ENCODE data around the gene MINDY4. TPM values are rescaled to one million over a fixed set of nuclear protein-coding genes. Genes with fewer than 3 reads are reported as not detected.
A peak's percentile ranks its signal among the peaks of the same experiment; 100 is the strongest.

MINDY4 gene
- total RNA-seq, 2 donors from 2014 or later = 5.4 to 8.8 TPM

DNA sequence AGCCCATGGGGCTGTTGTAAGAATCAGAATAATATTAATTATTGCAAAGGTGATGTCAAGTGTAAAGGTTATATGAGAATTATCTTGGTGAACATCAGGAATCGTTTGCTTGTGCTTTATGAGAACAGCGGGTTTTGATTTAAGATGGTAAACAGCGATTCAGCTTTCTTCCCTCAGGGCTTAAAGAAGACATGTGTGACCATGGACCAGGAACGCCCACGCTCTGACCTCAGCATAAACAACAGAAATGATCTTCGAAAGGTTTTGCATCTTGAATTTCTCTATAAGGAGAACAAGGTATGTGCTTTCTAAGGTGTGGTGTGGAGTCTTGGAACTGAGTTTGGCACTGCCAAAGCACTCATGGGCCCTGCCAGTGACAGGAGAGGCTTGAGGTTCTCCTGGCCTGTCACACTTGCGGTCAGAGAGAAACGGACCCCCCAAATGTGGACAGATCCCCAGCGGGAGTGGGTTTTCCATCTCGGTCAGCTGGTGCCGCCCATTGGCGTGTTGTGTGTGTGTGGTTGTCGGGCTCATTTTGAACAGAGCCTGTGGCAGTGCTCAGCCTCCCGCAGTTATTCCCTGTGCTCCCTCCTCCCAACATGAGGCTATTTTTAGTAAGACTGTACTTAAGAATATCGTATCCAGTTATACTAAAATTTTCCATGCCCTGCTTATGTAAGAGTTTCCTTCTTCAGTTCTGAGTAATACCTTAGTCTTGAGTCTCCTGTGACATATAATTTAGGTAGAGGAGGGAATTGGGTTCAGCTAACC, 7.2 kb downstream of the MINDY4 start:
- peaks cover 15% of the 10 kb centered on the region for H3K36me3 ChIP-seq

DNA sequence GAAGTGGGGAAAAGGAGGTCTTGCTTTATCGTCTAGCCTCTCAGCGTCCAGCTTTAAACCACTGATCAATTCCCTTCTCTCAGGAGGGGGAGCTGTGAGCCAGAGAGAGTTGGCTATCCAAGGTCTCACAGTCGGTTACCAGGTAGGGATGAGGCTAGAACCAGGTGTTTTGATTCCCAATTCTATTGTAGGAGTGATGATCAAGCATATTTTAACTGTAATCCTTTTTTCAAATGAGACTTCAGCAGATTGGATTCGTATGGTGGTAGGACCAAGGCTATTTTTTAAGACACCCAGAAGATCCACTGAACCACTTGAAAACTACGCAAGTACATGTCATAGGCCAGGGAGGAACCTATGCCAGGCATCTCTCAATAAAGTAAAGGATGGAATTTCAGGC, 8.4 kb downstream of the MINDY4 start:
- no peaks in the 10 kb centered on the region for H3K27me3 ChIP-seq
- H3K4me3 ChIP-seq = no peak overlapping the region
- peaks cover 0 to 31% of the 10 kb centered on the region in 2 donors for H3K4me1 ChIP-seq
- DNase-seq (ENCODE audit: low spot score) = no peak
- no peak overlapping the region for H3K27ac ChIP-seq
- peaks cover 21% of the 10 kb centered on the region for H3K36me3 ChIP-seq
- no peaks in the 10 kb centered on the region for H3K9me3 ChIP-seq
- TF ChIP-seq, protein P1, sequence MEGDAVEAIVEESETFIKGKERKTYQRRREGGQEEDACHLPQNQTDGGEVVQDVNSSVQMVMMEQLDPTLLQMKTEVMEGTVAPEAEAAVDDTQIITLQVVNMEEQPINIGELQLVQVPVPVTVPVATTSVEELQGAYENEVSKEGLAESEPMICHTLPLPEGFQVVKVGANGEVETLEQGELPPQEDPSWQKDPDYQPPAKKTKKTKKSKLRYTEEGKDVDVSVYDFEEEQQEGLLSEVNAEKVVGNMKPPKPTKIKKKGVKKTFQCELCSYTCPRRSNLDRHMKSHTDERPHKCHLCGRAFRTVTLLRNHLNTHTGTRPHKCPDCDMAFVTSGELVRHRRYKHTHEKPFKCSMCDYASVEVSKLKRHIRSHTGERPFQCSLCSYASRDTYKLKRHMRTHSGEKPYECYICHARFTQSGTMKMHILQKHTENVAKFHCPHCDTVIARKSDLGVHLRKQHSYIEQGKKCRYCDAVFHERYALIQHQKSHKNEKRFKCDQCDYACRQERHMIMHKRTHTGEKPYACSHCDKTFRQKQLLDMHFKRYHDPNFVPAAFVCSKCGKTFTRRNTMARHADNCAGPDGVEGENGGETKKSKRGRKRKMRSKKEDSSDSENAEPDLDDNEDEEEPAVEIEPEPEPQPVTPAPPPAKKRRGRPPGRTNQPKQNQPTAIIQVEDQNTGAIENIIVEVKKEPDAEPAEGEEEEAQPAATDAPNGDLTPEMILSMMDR (IDR thresholded peaks at IDR 0.05) = no peak

More for the DNA sequence above, 7.2 kb downstream of the MINDY4 start:
- Histone ChIP-seq H3K27me3 (no peaks in the 10 kb centered on the region), H3K4me1 (peaks cover 0 to 31% of the 10 kb centered on the region in 2 donors), H3K9me3 (no peaks in the 10 kb centered on the region), H3K27ac (peak overlapping the region; percentile 44 to 50), H3K4me3 (no peak overlapping the region)
- no peak for DNase-seq (ENCODE audit: low spot score)
- TF ChIP-seq, protein P1 (IDR thresholded peaks at IDR 0.05) = no peak

DNA sequence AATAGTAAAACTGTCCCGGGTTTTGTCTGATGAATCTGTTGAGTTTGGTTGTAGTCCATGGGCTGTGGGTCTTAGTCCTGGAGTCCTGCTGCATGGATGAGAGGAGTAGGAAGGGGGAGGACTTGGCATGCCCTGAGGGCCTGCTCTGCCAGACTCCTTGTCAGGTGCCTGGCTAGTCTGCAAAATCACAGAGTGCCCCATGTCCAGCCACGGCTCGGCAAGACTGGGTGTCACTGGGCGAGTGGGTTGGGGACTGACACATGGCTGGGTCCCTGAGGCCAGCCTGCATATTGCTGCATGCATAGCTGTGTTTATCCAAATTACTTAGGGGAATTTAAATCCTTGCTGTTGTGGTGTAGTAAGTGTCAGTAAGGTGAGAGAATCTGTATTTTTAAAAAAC, 9.7 kb downstream of the MINDY4 start:
- no peak for DNase-seq (ENCODE audit: low spot score)
- Histone ChIP-seq H3K27ac (no peak overlapping the region), H3K27me3 (no peaks in the 10 kb centered on the region), H3K36me3 (peaks cover 25% of the 10 kb centered on the region), H3K4me3 (no peak overlapping the region), H3K9me3 (no peaks in the 10 kb centered on the region), H3K4me1 (peaks cover 0 to 31% of the 10 kb centered on the region in 2 donors)
- TF ChIP-seq, protein P1 (IDR thresholded peaks at IDR 0.05) = no peak

DNA sequence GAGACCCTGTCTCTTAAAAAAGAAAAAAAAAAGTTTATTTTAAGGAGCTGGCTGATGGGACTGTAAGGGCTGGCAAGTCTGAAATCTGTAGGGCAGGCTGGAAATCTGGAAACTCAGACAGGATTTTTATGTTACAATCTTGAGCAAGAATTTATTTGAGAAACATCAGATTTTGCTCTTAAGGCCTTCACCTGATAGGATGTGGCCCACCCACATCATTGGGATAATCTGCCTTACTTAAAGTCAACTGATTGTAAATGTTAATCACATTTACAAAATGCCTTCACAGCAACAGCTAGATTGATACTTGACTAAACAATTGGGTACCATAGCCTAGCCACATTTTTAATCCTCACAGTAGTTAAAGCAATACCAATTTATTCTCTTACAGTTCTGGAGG, 11.5 kb downstream of the MINDY4 start:
- no peaks in the 10 kb centered on the region for H3K27me3 ChIP-seq
- H3K4me1 ChIP-seq = peaks cover 0 to 31% of the 10 kb centered on the region in 2 donors
- no peak overlapping the region for H3K4me3 ChIP-seq
- H3K36me3 ChIP-seq = peaks cover 26% of the 10 kb centered on the region
- H3K9me3 ChIP-seq = no peaks in the 10 kb centered on the region
- no peak for DNase-seq (ENCODE audit: low spot score)
- TF ChIP-seq, protein P1 (IDR thresholded peaks at IDR 0.05) = no peak
- no peak overlapping the region for H3K27ac ChIP-seq

DNA sequence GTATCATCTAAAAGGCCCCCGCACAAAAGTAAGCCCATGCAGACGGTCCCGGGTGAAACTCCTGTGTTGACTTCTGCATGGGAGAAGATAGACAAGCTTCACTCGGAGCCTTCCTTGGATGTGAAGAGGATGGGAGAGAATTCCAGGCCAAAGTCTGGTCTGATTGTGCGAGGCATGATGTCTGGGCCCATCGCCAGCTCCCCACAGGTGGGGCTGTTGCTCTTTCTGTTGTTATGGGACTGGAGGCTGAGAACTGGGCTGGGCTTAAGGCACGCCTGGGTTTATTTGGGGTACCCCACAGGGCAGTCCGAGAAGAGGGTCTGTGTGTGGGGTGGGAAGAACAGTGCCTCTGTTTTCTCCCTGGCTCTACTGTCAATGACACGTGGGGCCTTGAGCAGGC, 14.6 kb downstream of the MINDY4 start:
- no peak for DNase-seq (ENCODE audit: low spot score)
- peaks cover 0 to 15% of the 10 kb centered on the region in 2 donors for H3K4me1 ChIP-seq
- peaks cover 26% of the 10 kb centered on the region for H3K36me3 ChIP-seq
- H3K27me3 ChIP-seq = no peaks in the 10 kb centered on the region
- no peaks in the 10 kb centered on the region for H3K9me3 ChIP-seq
- no peak overlapping the region for H3K27ac ChIP-seq
- no peak overlapping the region for H3K4me3 ChIP-seq
- TF ChIP-seq, protein P1 (IDR thresholded peaks at IDR 0.05) = no peak

All from right atrium auricular region (tissue), 2 donors.